Measurements from ENCODE around the gene MT4.

DNA sequence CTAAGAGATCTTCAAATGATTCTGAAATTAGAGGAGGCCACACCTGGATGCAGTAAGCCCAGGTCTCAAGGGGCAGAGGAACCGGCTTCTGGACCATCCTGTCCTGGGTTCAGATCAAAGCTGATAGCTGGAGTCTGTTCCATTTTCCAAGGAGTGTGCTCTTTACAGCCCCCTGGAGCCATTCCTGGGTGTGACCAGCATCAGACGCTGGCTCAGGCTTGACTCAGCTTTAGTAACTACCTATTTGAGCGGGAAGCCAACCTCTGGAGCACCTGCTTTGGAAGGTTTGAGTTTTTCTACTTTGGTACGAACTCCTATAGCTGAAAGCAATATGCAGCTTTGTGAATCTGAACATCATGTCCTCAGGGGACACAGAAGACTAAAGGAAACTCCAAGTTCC lies 32.2 kb upstream of the MT4 start:
- TF ChIP-seq POLR2A (IDR thresholded peaks at IDR 0.05; ENCODE audit: low read depth, low read length) (no peak), RAD21 (IDR thresholded peaks at IDR 0.05; ENCODE audit: low read length) (no peak), RCOR1 (IDR thresholded peaks at IDR 0.05; ENCODE audit: insufficient replicate concordance, low read length) (no peak), BHLHE40 (IDR thresholded peaks at IDR 0.05; ENCODE audit: low read depth, low read length) (no peak), FOS (IDR thresholded peaks at IDR 0.05; ENCODE audit: low read depth, low read length) (no peak), ELK1 (IDR thresholded peaks at IDR 0.05; ENCODE audit: borderline replicate concordance, low read depth, low read length) (no peak), MAZ (IDR thresholded peaks at IDR 0.05; ENCODE audit: borderline replicate concordance, low read depth, low read length) (no peak), MXI1 (IDR thresholded peaks at IDR 0.05; ENCODE audit: borderline replicate concordance, low read depth, low read length) (no peak), SMC3 (IDR thresholded peaks at IDR 0.05; ENCODE audit: low read depth, low read length) (no peak), RFX5 (IDR thresholded peaks at IDR 0.05; ENCODE audit: low read depth, low read length) (no peak), CEBPB (IDR thresholded peaks at IDR 0.05; ENCODE audit: low read depth, low read length) (no peak), NFE2L2 (IDR thresholded peaks at IDR 0.05; ENCODE audit: low read depth, low read length) (no peak)
- TF ChIP-seq, protein P1, sequence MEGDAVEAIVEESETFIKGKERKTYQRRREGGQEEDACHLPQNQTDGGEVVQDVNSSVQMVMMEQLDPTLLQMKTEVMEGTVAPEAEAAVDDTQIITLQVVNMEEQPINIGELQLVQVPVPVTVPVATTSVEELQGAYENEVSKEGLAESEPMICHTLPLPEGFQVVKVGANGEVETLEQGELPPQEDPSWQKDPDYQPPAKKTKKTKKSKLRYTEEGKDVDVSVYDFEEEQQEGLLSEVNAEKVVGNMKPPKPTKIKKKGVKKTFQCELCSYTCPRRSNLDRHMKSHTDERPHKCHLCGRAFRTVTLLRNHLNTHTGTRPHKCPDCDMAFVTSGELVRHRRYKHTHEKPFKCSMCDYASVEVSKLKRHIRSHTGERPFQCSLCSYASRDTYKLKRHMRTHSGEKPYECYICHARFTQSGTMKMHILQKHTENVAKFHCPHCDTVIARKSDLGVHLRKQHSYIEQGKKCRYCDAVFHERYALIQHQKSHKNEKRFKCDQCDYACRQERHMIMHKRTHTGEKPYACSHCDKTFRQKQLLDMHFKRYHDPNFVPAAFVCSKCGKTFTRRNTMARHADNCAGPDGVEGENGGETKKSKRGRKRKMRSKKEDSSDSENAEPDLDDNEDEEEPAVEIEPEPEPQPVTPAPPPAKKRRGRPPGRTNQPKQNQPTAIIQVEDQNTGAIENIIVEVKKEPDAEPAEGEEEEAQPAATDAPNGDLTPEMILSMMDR (conservative IDR thresholded peaks at IDR 0.05; ENCODE audit: low read depth, low read length), result no peak
- TF ChIP-seq, protein P2, sequence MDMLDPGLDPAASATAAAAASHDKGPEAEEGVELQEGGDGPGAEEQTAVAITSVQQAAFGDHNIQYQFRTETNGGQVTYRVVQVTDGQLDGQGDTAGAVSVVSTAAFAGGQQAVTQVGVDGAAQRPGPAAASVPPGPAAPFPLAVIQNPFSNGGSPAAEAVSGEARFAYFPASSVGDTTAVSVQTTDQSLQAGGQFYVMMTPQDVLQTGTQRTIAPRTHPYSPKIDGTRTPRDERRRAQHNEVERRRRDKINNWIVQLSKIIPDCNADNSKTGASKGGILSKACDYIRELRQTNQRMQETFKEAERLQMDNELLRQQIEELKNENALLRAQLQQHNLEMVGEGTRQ (IDR thresholded peaks at IDR 0.05; ENCODE audit: low read depth, low read length), result no peak

Data from IMR-90 (cell line).